Fibroblast of the aortic adventitia (primary cell): Measurements from ENCODE around the gene OPTN. TPM values are rescaled to one million over a fixed set of nuclear protein-coding genes. Genes with fewer than 3 reads are reported as not detected.
A peak's percentile ranks its signal among the peaks of the same experiment; 100 is the strongest.

Experiments used
- DNase-seq: peaks from one replicate; pipeline ENCODE4 v3.0.0-alpha.2; 2010; ENCODE audit warnings: low read depth
- H3K4me3 ChIP-seq: 2 replicates; pipeline ENCODE4 v1.5.1; 2011; ENCODE audit warnings: low read depth, mild to moderate bottlenecking, control low read depth, low read length, moderate library complexity
- small RNA-seq: library from RNA; depleted of rRNA; stranded (forward); fragments of <200 nt; gene quantifications from one replicate; pipeline ENCODE3, GENCODE V24; 2012
- total RNA-seq: library from RNA; depleted of rRNA; stranded (reverse); fragments of >200 nt; gene quantifications from 2 replicates; pipeline ENCODE4 v1.2.3, GENCODE V29; 2012; ENCODE audit warnings: low replicate concordance
- TF ChIP-seq, protein P1 (sequence below): IDR thresholded peaks from 2 replicates; pipeline ENCODE4 v1.5.1; 2011; ENCODE audit warnings: mild to moderate bottlenecking, low read length, control low read depth, inconsistent platforms; ENCODE audit not compliant: insufficient read depth

The OPTN gene
- total RNA-seq, 1 donor: 107 TPM

DNA sequence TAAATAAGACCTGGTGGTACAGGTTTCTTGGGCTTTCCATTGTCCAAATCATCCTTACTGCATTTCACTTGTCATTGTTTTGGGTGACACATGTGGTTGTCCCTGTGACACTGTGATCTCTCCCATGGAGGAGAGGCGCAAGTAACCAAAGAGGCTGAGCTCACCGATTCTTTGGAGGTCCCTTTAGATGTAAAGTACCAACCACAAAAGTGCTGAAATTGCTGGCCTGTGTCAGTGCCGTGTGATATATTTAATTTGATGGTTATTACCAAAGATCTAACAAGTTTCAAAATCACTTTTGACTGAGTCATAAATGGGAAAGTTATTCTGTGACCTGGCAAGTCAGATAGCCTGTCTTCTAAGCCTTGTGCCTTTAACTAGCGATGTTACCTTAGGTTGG lies 80.8 kb downstream of the OPTN start:
- H3K4me3 ChIP-seq: no peak overlapping the region
- no peak for DNase-seq
- TF ChIP-seq, protein P1, sequence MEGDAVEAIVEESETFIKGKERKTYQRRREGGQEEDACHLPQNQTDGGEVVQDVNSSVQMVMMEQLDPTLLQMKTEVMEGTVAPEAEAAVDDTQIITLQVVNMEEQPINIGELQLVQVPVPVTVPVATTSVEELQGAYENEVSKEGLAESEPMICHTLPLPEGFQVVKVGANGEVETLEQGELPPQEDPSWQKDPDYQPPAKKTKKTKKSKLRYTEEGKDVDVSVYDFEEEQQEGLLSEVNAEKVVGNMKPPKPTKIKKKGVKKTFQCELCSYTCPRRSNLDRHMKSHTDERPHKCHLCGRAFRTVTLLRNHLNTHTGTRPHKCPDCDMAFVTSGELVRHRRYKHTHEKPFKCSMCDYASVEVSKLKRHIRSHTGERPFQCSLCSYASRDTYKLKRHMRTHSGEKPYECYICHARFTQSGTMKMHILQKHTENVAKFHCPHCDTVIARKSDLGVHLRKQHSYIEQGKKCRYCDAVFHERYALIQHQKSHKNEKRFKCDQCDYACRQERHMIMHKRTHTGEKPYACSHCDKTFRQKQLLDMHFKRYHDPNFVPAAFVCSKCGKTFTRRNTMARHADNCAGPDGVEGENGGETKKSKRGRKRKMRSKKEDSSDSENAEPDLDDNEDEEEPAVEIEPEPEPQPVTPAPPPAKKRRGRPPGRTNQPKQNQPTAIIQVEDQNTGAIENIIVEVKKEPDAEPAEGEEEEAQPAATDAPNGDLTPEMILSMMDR: no peak

DNA sequence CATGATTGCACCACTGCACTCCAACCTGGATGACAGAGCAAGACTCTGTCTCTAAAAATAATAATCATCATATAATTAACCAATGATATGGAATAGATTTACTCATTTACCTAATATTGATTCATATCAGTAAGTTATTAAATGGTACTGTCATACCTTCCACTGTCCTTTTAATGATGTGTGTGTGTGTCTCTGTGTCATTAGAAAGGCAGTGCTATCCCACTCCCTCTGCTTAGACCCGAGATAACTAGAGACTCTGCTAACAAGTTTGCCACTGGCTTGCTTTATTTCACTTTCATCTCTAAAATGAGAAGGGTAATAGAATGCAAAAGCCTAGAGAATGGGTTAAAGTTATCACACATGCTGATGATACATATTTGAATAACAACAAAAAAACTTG lies 82.5 kb downstream of the OPTN start:
- TF ChIP-seq, protein P1: no peak
- no peak overlapping the region for H3K4me3 ChIP-seq
- no peak for DNase-seq

DNA sequence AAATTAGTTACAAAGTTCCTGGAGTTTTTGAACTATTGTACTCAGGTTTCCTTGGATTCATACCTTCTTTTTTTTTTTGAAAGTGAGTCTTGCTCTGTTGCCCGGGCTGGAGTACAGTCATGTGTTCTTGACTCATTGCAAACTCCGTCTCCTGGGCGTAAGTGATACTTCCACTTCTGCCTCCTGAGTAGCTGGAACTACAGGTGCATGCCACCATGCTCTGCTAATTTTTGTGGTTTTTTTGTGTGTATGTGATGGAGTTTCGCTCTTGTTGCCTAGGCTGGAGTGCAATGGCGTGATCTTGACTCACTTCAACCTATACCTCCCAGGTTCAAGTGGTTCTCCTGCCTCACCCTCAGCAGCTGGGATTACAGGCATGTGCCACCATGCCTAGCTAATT lies 83.7 kb downstream of the OPTN start:
- H3K4me3 ChIP-seq: no peak overlapping the region
- DNase-seq: no peak
- TF ChIP-seq, protein P1: no peak

DNA sequence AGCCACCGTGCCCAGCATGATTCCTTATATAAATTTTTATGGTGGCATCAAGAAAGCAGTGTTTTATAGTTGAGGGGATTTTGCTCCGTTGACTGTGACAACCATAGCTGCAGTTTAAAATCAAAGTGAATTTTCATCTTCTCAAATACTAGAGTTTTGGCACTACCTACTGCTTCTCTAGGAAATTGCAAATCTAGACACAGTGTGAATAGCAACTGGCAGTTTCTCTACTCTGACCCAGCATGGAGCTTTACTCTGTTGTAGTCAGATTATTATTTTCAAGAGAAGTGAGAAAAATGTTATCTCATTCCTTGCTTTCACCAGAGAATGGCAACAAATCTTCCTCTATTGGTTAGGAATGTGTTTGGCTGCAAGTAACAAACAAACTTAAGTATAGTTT lies 84.3 kb downstream of the OPTN start:
- no peak for DNase-seq
- TF ChIP-seq, protein P1: no peak
- no peak overlapping the region for H3K4me3 ChIP-seq

DNA sequence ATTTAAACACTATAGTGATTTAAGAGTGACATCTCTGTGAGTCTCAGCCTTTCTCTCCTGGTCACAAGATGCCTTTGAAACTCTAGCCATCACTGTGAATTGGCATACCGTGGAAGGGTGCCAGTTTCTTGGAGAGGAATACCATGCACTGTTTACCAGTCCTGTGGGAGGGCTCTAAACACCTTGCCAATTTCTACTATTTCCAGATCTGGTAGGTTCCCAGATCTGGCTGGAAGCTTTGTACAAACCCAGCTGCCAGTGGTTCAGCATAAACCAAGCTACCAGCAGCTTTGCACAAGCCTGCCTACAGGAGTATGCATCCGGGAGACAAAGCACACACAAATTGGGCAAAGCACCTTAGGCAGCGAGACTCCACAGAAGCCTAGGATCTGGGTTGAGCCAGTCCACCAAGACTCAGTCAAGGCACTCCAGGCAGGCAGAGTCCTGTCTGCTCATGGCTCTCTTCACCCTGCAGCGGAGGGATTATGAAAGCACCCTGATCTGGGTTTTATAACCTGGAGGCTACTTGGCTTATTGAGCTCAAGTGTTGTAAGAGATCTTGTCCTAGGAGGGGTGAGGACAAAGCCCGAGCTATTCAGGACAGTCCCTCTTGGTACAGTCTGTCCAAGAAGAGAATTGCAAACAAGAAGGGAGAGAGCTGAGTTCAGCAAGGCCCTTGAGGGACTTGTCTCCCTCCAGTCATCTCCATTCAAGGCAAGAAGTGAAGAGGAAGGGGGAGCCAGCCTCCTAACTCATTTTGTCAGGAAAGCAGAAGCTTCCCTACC lies 85.0 kb downstream of the OPTN start:
- peak; percentile 6 for DNase-seq
- TF ChIP-seq, protein P1: no peak
- H3K4me3 ChIP-seq: no peak overlapping the region

DNA sequence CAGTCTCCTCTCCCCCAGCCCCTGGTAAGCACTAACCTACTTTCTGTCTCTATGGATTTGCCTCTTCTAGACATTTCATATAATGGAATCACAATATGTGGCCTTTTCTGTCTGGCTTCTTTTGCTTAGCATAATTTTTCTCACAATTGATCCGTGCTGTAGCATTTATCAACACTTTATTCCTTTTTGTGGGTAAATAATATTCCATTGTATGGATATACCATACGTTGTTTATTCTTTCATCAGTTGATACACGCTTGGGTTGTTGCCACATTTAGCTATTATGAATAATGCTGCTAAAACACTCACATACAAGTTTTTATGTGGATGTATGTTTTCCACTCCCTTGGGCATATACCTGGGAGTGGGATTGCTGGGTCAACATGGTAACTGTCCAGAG lies 87.2 kb downstream of the OPTN start:
- TF ChIP-seq, protein P1: no peak
- no peak overlapping the region for H3K4me3 ChIP-seq
- no peak for DNase-seq

Small RNA genes within 50 kb of the gene (small RNA-seq; reads per million reads assigned to genes)
- gene SNRPGP5: not detected

Other genes starting within 250 kb of the OPTN start
- gene CCDC3, start 98.5 kb upstream of the OPTN start, total RNA-seq: 0.25 and 3.9 TPM in 2 replicates
- 19.5 TPM in 1 of 2 replicates, not detected in the other for gene MCM10, start 61.4 kb downstream of the OPTN start, total RNA-seq
- not detected in 2 replicates for gene UCMA, start 134.2 kb downstream of the OPTN start, total RNA-seq
- gene PHYH, start 199.9 kb downstream of the OPTN start, total RNA-seq: 25.3 and 26.0 TPM in 2 replicates
- 9.8 and 35.2 TPM in 2 replicates for gene SEPHS1, start 248.1 kb downstream of the OPTN start, total RNA-seq